ENCODE results near the gene ZNF267.

DNA sequence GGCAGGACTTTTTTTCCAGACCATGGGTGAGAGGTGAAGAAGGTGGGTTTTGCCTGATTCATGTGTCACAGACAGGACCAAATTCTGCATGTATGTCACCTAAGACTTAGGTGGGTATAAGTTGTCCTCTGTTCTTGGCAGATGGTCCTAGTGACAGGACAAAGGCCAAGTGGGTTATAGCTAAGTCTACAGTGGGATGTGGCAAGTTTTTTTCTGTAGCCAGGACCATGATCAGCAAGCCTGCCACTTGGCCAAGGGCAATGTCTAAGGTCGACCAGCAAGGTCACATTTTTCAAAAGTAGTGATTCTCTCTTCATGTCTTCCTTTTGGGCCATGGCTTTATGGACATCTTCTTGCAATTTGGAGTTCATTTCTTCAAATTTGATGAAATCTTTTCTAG is 20.2 kb downstream of the ZNF267 start:
- TF ChIP-seq POLR2A (IDR thresholded peaks at IDR 0.05) (no peak), CTCF (IDR thresholded peaks at IDR 0.05) (no peak)
